Type B pancreatic cell (in vitro differentiated cells): ENCODE data around the gene PLAAT4. TPM values are rescaled to one million over a fixed set of nuclear protein-coding genes. Genes with fewer than 3 reads are reported as not detected.
"Not testable (repeated sequence)": the region's sequence is repeated elsewhere in the genome, so short reads cannot be mapped to it uniquely, and the experiment has no call there.

Experiments used
- DNase-seq: peaks from one replicate; pipeline ENCODE4 v3.0.0; 2021; ENCODE audit warnings: mixed read lengths; ENCODE audit not compliant: unreplicated experiment; ENCODE audit errors: extremely low spot score
- H3K27ac Mint-ChIP-seq: 2 replicates; pipeline ENCODE4 v1.8.0; 2021; ENCODE audit warnings: mild to moderate bottlenecking, mixed read lengths
- H3K27me3 Mint-ChIP-seq: 2 replicates; pipeline ENCODE4 v1.8.0; 2021; ENCODE audit warnings: mixed read lengths
- H3K36me3 Mint-ChIP-seq: 2 replicates; pipeline ENCODE4 v1.8.0; 2021; ENCODE audit warnings: mixed read lengths
- H3K4me1 Mint-ChIP-seq: one replicate; pipeline ENCODE4 v1.8.0; 2021; ENCODE audit warnings: mixed read lengths; ENCODE audit not compliant: unreplicated experiment
- H3K4me3 Mint-ChIP-seq: 2 replicates; pipeline ENCODE4 v1.8.0; 2021; ENCODE audit warnings: mild to moderate bottlenecking, mixed read lengths
- H3K9me3 Mint-ChIP-seq: 2 replicates; pipeline ENCODE4 v1.8.0; 2021; ENCODE audit warnings: mixed read lengths
- total RNA-seq: library from RNA; stranded (reverse); gene quantifications from 2 replicates; pipeline ENCODE4 v1.2.1, GENCODE V29; 2021; ENCODE audit warnings: low replicate concordance
- TF ChIP-seq, protein P1 (sequence below): fragments of 200-600 bp; sonication (generic); conservative IDR thresholded peaks from 2 replicates; pipeline ENCODE4 v1.5.0; 2021; ENCODE audit warnings: antibody characterized with exemption, mild to moderate bottlenecking

The PLAAT4 gene
- total RNA-seq, 1 donor from 2014 or later = 131 TPM

DNA sequence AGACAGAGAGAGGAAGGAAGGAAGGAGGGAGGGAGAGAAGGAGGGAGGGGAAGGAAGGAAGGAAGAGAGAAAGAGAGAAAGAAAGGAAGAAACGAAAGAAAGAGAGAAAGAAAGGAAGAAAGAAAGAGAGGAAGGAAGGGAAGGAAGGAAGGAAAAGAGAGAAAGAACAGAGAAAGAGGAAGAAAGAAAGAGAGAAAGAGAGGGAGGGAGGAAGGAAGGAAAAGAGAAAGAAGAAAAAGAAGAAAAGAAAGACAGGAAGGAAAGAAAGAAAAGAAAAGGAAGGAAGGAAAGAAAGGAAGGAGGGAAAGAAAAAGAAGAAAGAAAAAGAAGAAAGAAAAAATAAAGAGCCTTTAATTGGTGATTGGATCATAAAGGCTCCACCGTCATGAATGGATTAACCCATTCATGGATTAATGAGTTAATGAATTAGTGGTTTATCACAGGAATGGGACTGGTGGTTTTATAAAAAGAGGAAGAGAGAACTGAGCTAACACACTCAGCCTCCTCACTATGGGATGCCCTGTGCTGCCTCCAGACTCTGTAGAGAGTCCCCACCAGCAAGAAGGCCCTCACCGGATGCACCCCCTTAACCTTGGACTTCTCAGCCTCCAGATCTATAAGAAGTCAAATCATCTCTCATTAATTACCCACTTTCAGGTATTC is 35.5 kb downstream of the PLAAT4 start:
- H3K36me3 Mint-ChIP-seq = peaks cover 22% of the 10 kb centered on the region
- TF ChIP-seq, protein P1, sequence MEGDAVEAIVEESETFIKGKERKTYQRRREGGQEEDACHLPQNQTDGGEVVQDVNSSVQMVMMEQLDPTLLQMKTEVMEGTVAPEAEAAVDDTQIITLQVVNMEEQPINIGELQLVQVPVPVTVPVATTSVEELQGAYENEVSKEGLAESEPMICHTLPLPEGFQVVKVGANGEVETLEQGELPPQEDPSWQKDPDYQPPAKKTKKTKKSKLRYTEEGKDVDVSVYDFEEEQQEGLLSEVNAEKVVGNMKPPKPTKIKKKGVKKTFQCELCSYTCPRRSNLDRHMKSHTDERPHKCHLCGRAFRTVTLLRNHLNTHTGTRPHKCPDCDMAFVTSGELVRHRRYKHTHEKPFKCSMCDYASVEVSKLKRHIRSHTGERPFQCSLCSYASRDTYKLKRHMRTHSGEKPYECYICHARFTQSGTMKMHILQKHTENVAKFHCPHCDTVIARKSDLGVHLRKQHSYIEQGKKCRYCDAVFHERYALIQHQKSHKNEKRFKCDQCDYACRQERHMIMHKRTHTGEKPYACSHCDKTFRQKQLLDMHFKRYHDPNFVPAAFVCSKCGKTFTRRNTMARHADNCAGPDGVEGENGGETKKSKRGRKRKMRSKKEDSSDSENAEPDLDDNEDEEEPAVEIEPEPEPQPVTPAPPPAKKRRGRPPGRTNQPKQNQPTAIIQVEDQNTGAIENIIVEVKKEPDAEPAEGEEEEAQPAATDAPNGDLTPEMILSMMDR = no peak
- H3K9me3 Mint-ChIP-seq = no peaks in the 10 kb centered on the region
- no peak overlapping the region for H3K27ac Mint-ChIP-seq
- DNase-seq = no peak
- no peak overlapping the region for H3K4me3 Mint-ChIP-seq
- peaks cover 29% of the 10 kb centered on the region for H3K4me1 Mint-ChIP-seq
- no peaks in the 10 kb centered on the region for H3K27me3 Mint-ChIP-seq

GRCh38 chr11:63573881-63574855 is 37.6 kb downstream of the PLAAT4 start:
- Mint-ChIP-seq H3K4me1 (peaks cover 19% of the 10 kb centered on the region), H3K9me3 (no peaks in the 10 kb centered on the region), H3K4me3 (peak overlapping the region; percentile 54), H3K27me3 (no peaks in the 10 kb centered on the region), H3K36me3 (peaks cover 30% of the 10 kb centered on the region), H3K27ac (peak overlapping the region; percentile 78)
- no peak for DNase-seq
- TF ChIP-seq, protein P1 = no peak

DNA sequence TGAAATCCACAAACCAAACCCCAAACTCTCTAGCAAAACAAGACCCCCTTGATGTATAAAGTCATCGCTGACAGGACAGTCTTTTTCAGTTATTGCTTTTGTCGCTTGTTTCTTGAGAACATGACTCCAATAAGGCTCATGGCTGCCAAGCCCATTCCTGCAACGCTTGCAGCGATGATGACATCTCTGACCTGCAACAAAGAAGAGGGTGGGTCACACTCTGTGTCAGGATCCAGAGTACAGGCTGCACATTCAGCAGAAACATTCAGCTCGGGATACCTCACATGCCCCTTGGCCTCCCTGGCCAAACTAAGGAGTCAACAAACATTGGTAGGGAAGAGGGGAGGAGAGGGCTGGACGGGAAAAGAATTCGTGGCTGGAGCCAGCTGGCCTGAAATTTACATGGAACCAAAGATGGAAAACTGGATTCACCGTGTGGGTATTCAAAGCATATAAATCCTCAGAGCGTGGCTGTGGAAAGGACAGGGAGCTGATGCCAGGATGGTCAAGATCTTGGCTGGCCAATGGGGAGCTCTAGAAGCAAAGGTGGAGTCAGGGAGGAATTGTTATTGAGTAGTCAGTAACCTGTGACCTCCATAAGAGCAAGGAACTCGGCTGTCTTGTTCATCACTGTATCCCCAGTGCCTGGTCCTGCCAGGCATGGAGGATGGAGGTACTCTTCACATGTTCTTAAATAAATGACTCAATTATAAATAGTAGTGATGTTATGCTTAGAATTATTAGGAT is 38.4 kb downstream of the PLAAT4 start:
- Mint-ChIP-seq H3K36me3 (peaks cover 30% of the 10 kb centered on the region), H3K4me3 (peak overlapping the region; percentile 54), H3K27me3 (no peaks in the 10 kb centered on the region), H3K4me1 (peaks cover 19% of the 10 kb centered on the region), H3K27ac (peak overlapping the region; percentile 78), H3K9me3 (no peaks in the 10 kb centered on the region)
- TF ChIP-seq, protein P1 = no peak
- DNase-seq = no peak

DNA sequence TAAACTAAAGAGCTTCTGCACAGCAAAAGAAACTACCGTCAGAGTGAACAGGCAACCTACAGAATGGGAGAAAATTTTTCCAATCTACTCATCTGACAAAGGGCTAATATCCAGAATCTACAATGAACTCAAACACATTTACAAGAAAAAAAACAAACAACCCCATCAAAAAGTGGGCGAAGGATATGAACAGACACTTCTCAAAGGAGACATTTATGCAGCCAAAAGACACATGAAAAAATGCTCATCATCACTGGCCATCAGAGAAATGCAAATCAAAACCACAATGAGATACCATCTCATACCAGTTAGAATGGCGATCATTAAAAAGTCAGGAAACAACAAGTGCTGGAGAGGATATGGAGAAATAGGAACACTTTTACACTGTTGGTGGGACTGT is 42.3 kb downstream of the PLAAT4 start:
- not testable (repeated sequence) for DNase-seq, H3K27me3 Mint-ChIP-seq
- H3K9me3 Mint-ChIP-seq = peaks cover 20% of the 10 kb centered on the region

DNA sequence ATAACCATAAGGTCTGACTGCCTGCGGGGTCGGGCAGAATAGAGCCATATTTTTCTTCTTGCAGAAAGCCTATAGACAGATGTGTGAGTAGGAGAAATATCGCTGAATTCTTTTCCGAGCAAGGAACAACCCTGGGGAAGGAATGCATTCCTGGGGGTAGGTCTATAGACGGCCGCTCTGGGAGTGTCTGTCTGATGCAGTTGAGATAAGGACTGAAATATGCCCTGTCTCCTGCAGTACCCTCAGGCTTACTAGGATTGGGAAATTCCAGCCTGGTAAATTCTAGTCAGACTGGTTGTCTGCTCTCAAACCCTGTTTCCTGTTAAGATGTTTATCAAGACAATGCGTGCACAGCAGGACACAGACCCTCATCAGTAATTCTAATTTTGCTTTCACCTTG is 44.6 kb downstream of the PLAAT4 start:
- not testable (repeated sequence) for H3K4me1 Mint-ChIP-seq, H3K27me3 Mint-ChIP-seq, DNase-seq, H3K4me3 Mint-ChIP-seq
- Mint-ChIP-seq H3K36me3 (peaks cover 34% of the 10 kb centered on the region), H3K9me3 (peaks cover 20% of the 10 kb centered on the region), H3K27ac (peak overlapping the region; percentile 64)

More for the DNA sequence above, 42.3 kb downstream of the PLAAT4 start:
- peaks cover 49% of the 10 kb centered on the region for H3K36me3 Mint-ChIP-seq
- not testable (repeated sequence) for H3K4me3 Mint-ChIP-seq, H3K27ac Mint-ChIP-seq
- peaks cover 19% of the 10 kb centered on the region for H3K4me1 Mint-ChIP-seq

GRCh38 chr11:63583357-63583677 is 46.7 kb downstream of the PLAAT4 start:
- H3K9me3 Mint-ChIP-seq = peaks cover 20% of the 10 kb centered on the region
- H3K27ac Mint-ChIP-seq = no peak overlapping the region
- TF ChIP-seq, protein P1 = no peak
- no peaks in the 10 kb centered on the region for H3K27me3 Mint-ChIP-seq
- no peak overlapping the region for H3K4me3 Mint-ChIP-seq
- H3K4me1 Mint-ChIP-seq = no peaks in the 10 kb centered on the region
- peaks cover 33% of the 10 kb centered on the region for H3K36me3 Mint-ChIP-seq
- DNase-seq = no peak
